ENCODE data around the gene AP4E1. TPM values are rescaled to one million over a fixed set of nuclear protein-coding genes. Genes with fewer than 3 reads are reported as not detected.
"Not testable (repeated sequence)": the region's sequence is repeated elsewhere in the genome, so short reads cannot be mapped to it uniquely, and the experiment has no call there.

AP4E1 gene
- polyA plus RNA-seq, 1 donor from 2014 or later = 8.6 TPM

DNA sequence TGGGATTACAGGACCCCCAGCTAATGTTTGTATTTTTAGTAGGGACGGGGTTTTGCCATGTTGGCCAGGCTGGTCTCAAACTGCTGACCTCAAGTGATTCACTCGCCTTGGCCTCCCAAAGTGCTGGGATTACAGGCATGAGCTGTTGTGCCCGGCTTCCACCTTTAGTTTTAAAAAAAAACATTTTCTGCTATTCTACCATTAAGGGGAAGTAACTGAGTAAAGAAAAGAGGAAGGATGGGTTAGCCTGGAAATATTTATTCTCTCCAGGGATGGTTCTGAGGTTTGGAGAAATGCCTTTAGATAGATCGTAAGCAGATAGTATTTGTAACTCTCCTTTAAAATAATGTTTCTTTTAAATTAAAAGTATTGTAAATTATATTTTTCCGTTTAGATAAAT lies 3.1 kb downstream of the AP4E1 start:
- TF ChIP-seq EZH2 (IDR thresholded peaks at IDR 0.05; ENCODE audit: borderline replicate concordance, insufficient read depth, low read length, poor library complexity, severe bottlenecking) (no peak), MXI1 (conservative IDR thresholded peaks at IDR 0.05; ENCODE audit: poor library complexity, severe bottlenecking) (no peak), EP300 (conservative IDR thresholded peaks at IDR 0.05; ENCODE audit: poor library complexity, severe bottlenecking) (no peak), TAF1 (IDR thresholded peaks at IDR 0.05; ENCODE audit: low read depth) (no peak), RAD21 (conservative IDR thresholded peaks at IDR 0.05) (no peak), POLR2AphosphoS5 (IDR thresholded peaks at IDR 0.05) (no peak), SMC3 (conservative IDR thresholded peaks at IDR 0.05; ENCODE audit: poor library complexity) (no peak)
- TF ChIP-seq, protein P1, sequence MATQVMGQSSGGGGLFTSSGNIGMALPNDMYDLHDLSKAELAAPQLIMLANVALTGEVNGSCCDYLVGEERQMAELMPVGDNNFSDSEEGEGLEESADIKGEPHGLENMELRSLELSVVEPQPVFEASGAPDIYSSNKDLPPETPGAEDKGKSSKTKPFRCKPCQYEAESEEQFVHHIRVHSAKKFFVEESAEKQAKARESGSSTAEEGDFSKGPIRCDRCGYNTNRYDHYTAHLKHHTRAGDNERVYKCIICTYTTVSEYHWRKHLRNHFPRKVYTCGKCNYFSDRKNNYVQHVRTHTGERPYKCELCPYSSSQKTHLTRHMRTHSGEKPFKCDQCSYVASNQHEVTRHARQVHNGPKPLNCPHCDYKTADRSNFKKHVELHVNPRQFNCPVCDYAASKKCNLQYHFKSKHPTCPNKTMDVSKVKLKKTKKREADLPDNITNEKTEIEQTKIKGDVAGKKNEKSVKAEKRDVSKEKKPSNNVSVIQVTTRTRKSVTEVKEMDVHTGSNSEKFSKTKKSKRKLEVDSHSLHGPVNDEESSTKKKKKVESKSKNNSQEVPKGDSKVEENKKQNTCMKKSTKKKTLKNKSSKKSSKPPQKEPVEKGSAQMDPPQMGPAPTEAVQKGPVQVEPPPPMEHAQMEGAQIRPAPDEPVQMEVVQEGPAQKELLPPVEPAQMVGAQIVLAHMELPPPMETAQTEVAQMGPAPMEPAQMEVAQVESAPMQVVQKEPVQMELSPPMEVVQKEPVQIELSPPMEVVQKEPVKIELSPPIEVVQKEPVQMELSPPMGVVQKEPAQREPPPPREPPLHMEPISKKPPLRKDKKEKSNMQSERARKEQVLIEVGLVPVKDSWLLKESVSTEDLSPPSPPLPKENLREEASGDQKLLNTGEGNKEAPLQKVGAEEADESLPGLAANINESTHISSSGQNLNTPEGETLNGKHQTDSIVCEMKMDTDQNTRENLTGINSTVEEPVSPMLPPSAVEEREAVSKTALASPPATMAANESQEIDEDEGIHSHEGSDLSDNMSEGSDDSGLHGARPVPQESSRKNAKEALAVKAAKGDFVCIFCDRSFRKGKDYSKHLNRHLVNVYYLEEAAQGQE (IDR thresholded peaks at IDR 0.05; ENCODE audit: borderline replicate concordance) = no peak
- TF ChIP-seq, protein P2, sequence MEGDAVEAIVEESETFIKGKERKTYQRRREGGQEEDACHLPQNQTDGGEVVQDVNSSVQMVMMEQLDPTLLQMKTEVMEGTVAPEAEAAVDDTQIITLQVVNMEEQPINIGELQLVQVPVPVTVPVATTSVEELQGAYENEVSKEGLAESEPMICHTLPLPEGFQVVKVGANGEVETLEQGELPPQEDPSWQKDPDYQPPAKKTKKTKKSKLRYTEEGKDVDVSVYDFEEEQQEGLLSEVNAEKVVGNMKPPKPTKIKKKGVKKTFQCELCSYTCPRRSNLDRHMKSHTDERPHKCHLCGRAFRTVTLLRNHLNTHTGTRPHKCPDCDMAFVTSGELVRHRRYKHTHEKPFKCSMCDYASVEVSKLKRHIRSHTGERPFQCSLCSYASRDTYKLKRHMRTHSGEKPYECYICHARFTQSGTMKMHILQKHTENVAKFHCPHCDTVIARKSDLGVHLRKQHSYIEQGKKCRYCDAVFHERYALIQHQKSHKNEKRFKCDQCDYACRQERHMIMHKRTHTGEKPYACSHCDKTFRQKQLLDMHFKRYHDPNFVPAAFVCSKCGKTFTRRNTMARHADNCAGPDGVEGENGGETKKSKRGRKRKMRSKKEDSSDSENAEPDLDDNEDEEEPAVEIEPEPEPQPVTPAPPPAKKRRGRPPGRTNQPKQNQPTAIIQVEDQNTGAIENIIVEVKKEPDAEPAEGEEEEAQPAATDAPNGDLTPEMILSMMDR (IDR thresholded peaks at IDR 0.05; ENCODE audit: poor library complexity, severe bottlenecking) = no peak
- Histone ChIP-seq H3K4me2 (ENCODE audit: low read length) (no peak overlapping the region), H3K79me2 (replicated peaks; ENCODE audit: insufficient read depth, low read length) (peaks cover 4% of the 10 kb centered on the region), H4K20me1 (ENCODE audit: insufficient read depth) (no peaks in the 10 kb centered on the region), H3K4me3 (ENCODE audit: low read length) (no peak overlapping the region), H3K27me3 (ENCODE audit: insufficient read depth, low read depth, low read length) (no peaks in the 10 kb centered on the region), H3F3A (ENCODE audit: insufficient read depth, low read length, poor library complexity, severe bottlenecking) (no peaks in the 10 kb centered on the region), H3K27ac (ENCODE audit: low read length) (no peak overlapping the region), H3K9ac (ENCODE audit: low read length) (no peak overlapping the region), H3K9me3 (ENCODE audit: low read length) (no peaks in the 10 kb centered on the region), H3K9me2 (ENCODE audit: insufficient read depth, low read length) (no peaks in the 10 kb centered on the region), H2AFZ (ENCODE audit: low read depth, low read length) (no peak overlapping the region), H3K36me3 (ENCODE audit: insufficient read depth, low read length) (no peaks in the 10 kb centered on the region)

DNA sequence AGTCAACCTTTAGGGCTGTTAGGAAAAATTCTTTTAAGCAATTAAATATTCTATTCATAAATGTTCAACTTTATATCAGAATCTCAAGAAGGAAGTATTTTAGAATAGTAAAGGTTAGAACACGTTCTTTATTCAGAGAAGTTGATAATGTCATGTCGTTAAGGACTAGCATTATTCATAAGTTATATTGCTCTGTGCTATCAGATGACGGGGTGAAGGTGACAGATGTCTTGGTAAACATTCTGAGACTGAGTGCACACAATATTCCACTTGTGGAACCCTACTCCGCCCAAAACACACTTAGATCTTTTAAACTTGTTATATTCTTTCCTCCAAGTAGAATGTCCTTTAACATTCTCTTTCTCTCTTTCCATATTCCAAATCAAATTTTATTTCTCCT lies 7.9 kb downstream of the AP4E1 start:
- Histone ChIP-seq H3K4me3 (ENCODE audit: low read length) (no peak overlapping the region), H3K27me3 (ENCODE audit: insufficient read depth, low read depth, low read length) (no peaks in the 10 kb centered on the region), H3K27ac (ENCODE audit: low read length) (no peak overlapping the region), H4K20me1 (ENCODE audit: insufficient read depth) (no peaks in the 10 kb centered on the region), H3K9me3 (ENCODE audit: low read length) (no peaks in the 10 kb centered on the region), H3F3A (ENCODE audit: insufficient read depth, low read length, poor library complexity, severe bottlenecking) (no peaks in the 10 kb centered on the region), H2AFZ (ENCODE audit: low read depth, low read length) (no peak overlapping the region), H3K4me2 (ENCODE audit: low read length) (no peak overlapping the region), H3K79me2 (replicated peaks; ENCODE audit: insufficient read depth, low read length) (no peaks in the 10 kb centered on the region), H3K36me3 (ENCODE audit: insufficient read depth, low read length) (no peaks in the 10 kb centered on the region), H3K9ac (ENCODE audit: low read length) (no peak overlapping the region), H3K9me2 (ENCODE audit: insufficient read depth, low read length) (no peaks in the 10 kb centered on the region)
- TF ChIP-seq SMC3 (conservative IDR thresholded peaks at IDR 0.05; ENCODE audit: poor library complexity) (no peak), EP300 (conservative IDR thresholded peaks at IDR 0.05; ENCODE audit: poor library complexity, severe bottlenecking) (no peak), RAD21 (conservative IDR thresholded peaks at IDR 0.05) (no peak), POLR2AphosphoS5 (IDR thresholded peaks at IDR 0.05) (no peak), EZH2 (IDR thresholded peaks at IDR 0.05; ENCODE audit: borderline replicate concordance, insufficient read depth, low read length, poor library complexity, severe bottlenecking) (no peak), TAF1 (IDR thresholded peaks at IDR 0.05; ENCODE audit: low read depth) (no peak), MXI1 (conservative IDR thresholded peaks at IDR 0.05; ENCODE audit: poor library complexity, severe bottlenecking) (no peak)
- TF ChIP-seq, protein P1 (IDR thresholded peaks at IDR 0.05; ENCODE audit: borderline replicate concordance) = no peak
- TF ChIP-seq, protein P2 (IDR thresholded peaks at IDR 0.05; ENCODE audit: poor library complexity, severe bottlenecking) = no peak

DNA sequence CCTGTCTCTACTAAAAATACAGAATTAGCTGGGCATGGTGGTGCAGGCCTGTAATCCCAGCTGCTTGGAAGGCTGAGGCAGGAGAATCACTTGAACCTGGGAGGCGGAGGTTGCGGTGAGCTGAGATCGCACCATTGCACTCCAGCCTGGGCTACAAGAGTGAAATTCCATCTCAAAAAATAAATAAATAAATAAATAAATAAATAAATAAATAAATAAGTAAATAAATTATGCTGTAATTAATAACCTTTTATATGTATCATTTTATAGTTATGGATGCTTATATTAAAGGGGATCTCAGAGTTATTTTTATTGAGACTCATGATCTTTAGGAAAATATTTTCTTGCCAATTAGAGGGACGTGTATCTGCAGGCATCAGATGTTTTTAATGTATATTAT lies 10.9 kb downstream of the AP4E1 start:
- not testable (repeated sequence) for H3K27me3 ChIP-seq (ENCODE audit: insufficient read depth, low read depth, low read length); H2AFZ ChIP-seq (ENCODE audit: low read depth, low read length)

More for the DNA sequence above, 10.9 kb downstream of the AP4E1 start:
- H3K9me3 ChIP-seq (ENCODE audit: low read length); H3K9me2 ChIP-seq (ENCODE audit: insufficient read depth, low read length); H3K27ac ChIP-seq (ENCODE audit: low read length); H3K79me2 ChIP-seq (replicated peaks; ENCODE audit: insufficient read depth, low read length); H4K20me1 ChIP-seq (ENCODE audit: insufficient read depth); H3K9ac ChIP-seq (ENCODE audit: low read length); H3K4me3 ChIP-seq (ENCODE audit: low read length); H3K4me2 ChIP-seq (ENCODE audit: low read length); H3K36me3 ChIP-seq (ENCODE audit: insufficient read depth, low read length); H3F3A ChIP-seq (ENCODE audit: insufficient read depth, low read length, poor library complexity, severe bottlenecking): not testable (repeated sequence)
